NT2/D1 (cell line): ENCODE measurements around the gene UBXN1.

Experiments
- SUZ12 ChIP-seq: IDR thresholded peaks from 2 replicates; pipeline ENCODE4 v1.6.1; 2011; ENCODE audit not compliant: insufficient read length, insufficient read depth; ENCODE audit errors: extremely low read depth
- YY1 ChIP-seq: IDR thresholded peaks from 2 replicates; pipeline ENCODE4 v1.6.1; 2011; ENCODE audit not compliant: insufficient read length, insufficient read depth
- ZNF274 ChIP-seq: IDR thresholded peaks from 2 replicates; pipeline ENCODE4 v1.6.1; 2011; ENCODE audit warnings: mild to moderate bottlenecking, low read depth, low read length

DNA sequence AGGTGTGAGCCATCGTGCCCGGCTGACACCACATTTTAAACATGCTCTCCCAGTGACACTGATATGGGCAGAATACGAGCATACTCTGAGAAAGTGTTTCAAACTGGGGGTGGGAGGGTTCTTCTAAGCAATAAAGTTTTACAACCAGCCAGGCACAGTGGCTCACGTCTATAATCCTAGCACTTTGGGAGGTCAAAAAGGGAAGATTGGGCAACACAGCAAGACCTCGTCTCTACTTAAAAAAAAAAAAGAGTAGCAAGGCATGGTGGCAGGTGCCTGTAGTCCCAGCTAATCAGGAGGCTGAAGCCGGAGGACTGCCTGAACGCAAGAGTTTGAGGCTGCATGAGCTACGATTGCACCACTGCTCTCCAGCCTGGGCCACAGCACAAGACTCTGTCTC is 34.7 kb downstream of the UBXN1 start:
- TF ChIP-seq ZNF274: no peak
- no peak for TF ChIP-seq SUZ12
- no peak for TF ChIP-seq YY1
